ENCODE data around the gene FOXA2. TPM values are rescaled to one million over a fixed set of nuclear protein-coding genes. Genes with fewer than 3 reads are reported as not detected.

Gene FOXA2
- total and polyA plus RNA-seq, 2 experiments from 2014 or later = 0.24 TPM; not detected in 1

GRCh38 chr20:22575737-22576136 lies 8.6 kb downstream of the FOXA2 start:
- Histone ChIP-seq H3K27me3 (peaks cover 100% of the 10 kb centered on the region), H3K4me1 (ENCODE audit: low read depth) (no peaks in the 10 kb centered on the region), H3K9me3 (ENCODE audit: low read depth) (no peaks in the 10 kb centered on the region), H3K36me3 (no peaks in the 10 kb centered on the region), H3K4me3 (no peak overlapping the region), H3K27ac (no peak overlapping the region)
- TF ChIP-seq CTCF (IDR thresholded peaks at IDR 0.05; ENCODE audit: low read depth, low read length) = no peak
- DNase-seq (ENCODE audit: low read depth in 1 of 2, low spot score in 1 of 2) = no peak

- TF ChIP-seq CTCF (IDR thresholded peaks at IDR 0.05; ENCODE audit: low read depth, low read length) = no peak
- Histone ChIP-seq H3K36me3 (no peaks in the 10 kb centered on the region), H3K9me3 (ENCODE audit: low read depth) (no peaks in the 10 kb centered on the region), H3K27me3 (peaks cover 100% of the 10 kb centered on the region), H3K4me1 (ENCODE audit: low read depth) (no peaks in the 10 kb centered on the region), H3K4me3 (no peak overlapping the region), H3K27ac (no peak overlapping the region)
- DNase-seq (ENCODE audit: low read depth in 1 of 2, low spot score in 1 of 2) = no peak
These were observed 9.2 kb downstream of the FOXA2 start for GRCh38 chr20:22575087-22575721.

- Histone ChIP-seq H3K9me3 (ENCODE audit: low read depth) (no peaks in the 10 kb centered on the region), H3K27ac (no peak overlapping the region), H3K27me3 (peaks cover 100% of the 10 kb centered on the region), H3K4me3 (no peak overlapping the region), H3K36me3 (no peaks in the 10 kb centered on the region), H3K4me1 (ENCODE audit: low read depth) (no peaks in the 10 kb centered on the region)
- DNase-seq (ENCODE audit: low read depth in 1 of 2, low spot score in 1 of 2) = no peak
- TF ChIP-seq CTCF (IDR thresholded peaks at IDR 0.05; ENCODE audit: low read depth, low read length) = no peak
These were observed 9.8 kb downstream of the FOXA2 start for GRCh38 chr20:22574545-22575086.

- Histone ChIP-seq H3K4me1 (ENCODE audit: low read depth) (no peaks in the 10 kb centered on the region), H3K27me3 (peaks cover 100% of the 10 kb centered on the region), H3K9me3 (ENCODE audit: low read depth) (no peaks in the 10 kb centered on the region), H3K4me3 (no peak overlapping the region), H3K27ac (no peak overlapping the region), H3K36me3 (no peaks in the 10 kb centered on the region)
- no peak for DNase-seq (ENCODE audit: low read depth in 1 of 2, low spot score in 1 of 2)
- no peak for TF ChIP-seq CTCF (IDR thresholded peaks at IDR 0.05; ENCODE audit: low read depth, low read length)
These were observed 11.9 kb downstream of the FOXA2 start for GRCh38 chr20:22572491-22572890.

GRCh38 chr20:22572023-22572422 lies 12.3 kb downstream of the FOXA2 start:
- Histone ChIP-seq H3K4me1 (ENCODE audit: low read depth) (no peaks in the 10 kb centered on the region), H3K9me3 (ENCODE audit: low read depth) (no peaks in the 10 kb centered on the region), H3K27ac (no peak overlapping the region), H3K36me3 (no peaks in the 10 kb centered on the region), H3K4me3 (no peak overlapping the region), H3K27me3 (peaks cover 100% of the 10 kb centered on the region)
- no peak for TF ChIP-seq CTCF (IDR thresholded peaks at IDR 0.05; ENCODE audit: low read depth, low read length)
- no peak for DNase-seq (ENCODE audit: low read depth in 1 of 2, low spot score in 1 of 2)

All from cardiac muscle cell (in vitro differentiated cells and primary cell).